GM23338 (cell line): ENCODE results near the gene SP2. TPM values are rescaled to one million over a fixed set of nuclear protein-coding genes. Genes with fewer than 3 reads are reported as not detected.

Source experiments
- ATAC-seq: fragments of 200-7000 bp; cut with Tn5 transposase; 3 replicates; pipeline ENCODE4 v1.9.1; 2020
- DNase-seq: peaks from one replicate; pipeline ENCODE4 v3.0.0-alpha.2; 2015; ENCODE audit warnings: low spot score
- H2AFZ ChIP-seq: fragments of 200-600 bp; sonication (generic); 2 replicates; pipeline ENCODE4 v1.8.0; 2016; ENCODE audit warnings: antibody characterized with exemption, mild to moderate bottlenecking, moderate library complexity
- H3F3A ChIP-seq: fragments of 200-600 bp; sonication (generic); replicated peaks from 2 replicates; pipeline ENCODE4 v1.8.0; 2017; ENCODE audit warnings: antibody characterized with exemption, mixed run types, low read depth
- H3K27ac ChIP-seq: fragments of 200-600 bp; sonication (generic); 2 replicates; pipeline ENCODE4 v1.6.1; 2016; ENCODE audit warnings: low read depth
- H3K27me3 ChIP-seq: fragments of 200-600 bp; sonication (generic); 2 replicates; pipeline ENCODE4 v1.8.0; 2016; ENCODE audit warnings: mild to moderate bottlenecking, mixed run types, moderate library complexity; ENCODE audit not compliant: insufficient read depth
- H3K36me3 ChIP-seq: fragments of 200-600 bp; sonication (generic); 2 replicates; pipeline ENCODE4 v1.8.0; 2016; ENCODE audit warnings: mild to moderate bottlenecking; ENCODE audit not compliant: insufficient read depth
- H3K4me1 ChIP-seq: fragments of 200-600 bp; sonication (generic); 2 replicates; pipeline ENCODE4 v1.8.0; 2016; ENCODE audit warnings: mild to moderate bottlenecking, moderate library complexity; ENCODE audit not compliant: insufficient read depth
- H3K4me2 ChIP-seq: fragments of 200-600 bp; sonication (generic); 2 replicates; pipeline ENCODE4 v1.7.1; 2017; ENCODE audit warnings: mixed run types
- H3K4me3 ChIP-seq: fragments of 200-600 bp; sonication (generic); 2 replicates; pipeline ENCODE4 v1.6.1; 2016; ENCODE audit warnings: mixed run types
- H3K79me2 ChIP-seq: fragments of 200-600 bp; sonication (generic); replicated peaks from 2 replicates; pipeline ENCODE4 v1.8.0; 2017; ENCODE audit warnings: mild to moderate bottlenecking; ENCODE audit not compliant: insufficient read depth
- H3K9me2 ChIP-seq: fragments of 200-600 bp; sonication (generic); 2 replicates; pipeline ENCODE4 v1.8.0; 2017; ENCODE audit not compliant: insufficient read depth
- H4K20me1 ChIP-seq: fragments of 200-600 bp; sonication (generic); replicated peaks from 2 replicates; pipeline ENCODE4 v1.8.0; 2017; ENCODE audit warnings: mild to moderate bottlenecking; ENCODE audit not compliant: insufficient read depth
- H3K27ac Mint-ChIP-seq: 2 replicates; pipeline ENCODE4 v1.8.0; 2020; ENCODE audit warnings: inconsistent platforms, mild to moderate bottlenecking, moderate library complexity, mixed read lengths
- H3K27me3 Mint-ChIP-seq: 3 replicates; pipeline ENCODE4 v1.8.0; 2022; ENCODE audit warnings: low read depth, mild to moderate bottlenecking, moderate library complexity, mixed read lengths, inconsistent platforms; ENCODE audit not compliant: insufficient read depth, poor library complexity
- H3K36me3 Mint-ChIP-seq: 3 replicates; pipeline ENCODE4 v1.8.0; 2021; ENCODE audit warnings: low read depth, mild to moderate bottlenecking, inconsistent platforms, moderate library complexity, mixed read lengths
- H3K4me1 Mint-ChIP-seq: 3 replicates; pipeline ENCODE4 v1.8.0; 2020; ENCODE audit warnings: mild to moderate bottlenecking, inconsistent platforms, mixed read lengths
- H3K4me3 Mint-ChIP-seq: 3 replicates; pipeline ENCODE4 v1.8.0; 2021; ENCODE audit warnings: moderate library complexity, mild to moderate bottlenecking, inconsistent platforms, mixed read lengths
- H3K9me3 Mint-ChIP-seq: 3 replicates; pipeline ENCODE4 v1.8.0; 2020; ENCODE audit warnings: moderate library complexity, mild to moderate bottlenecking, inconsistent platforms, mixed read lengths
- CREB1 ChIP-seq: fragments of 250-450 bp; sonication (Bioruptor Pico); IDR thresholded peaks from 2 replicates; pipeline ENCODE4 v1.5.0; 2020; ENCODE audit warnings: low read depth, mild to moderate bottlenecking, moderate library complexity
- EZH2 ChIP-seq: fragments of 200-600 bp; sonication (generic); IDR thresholded peaks from one replicate; pipeline ENCODE4 v1.8.0; 2017; ENCODE audit warnings: antibody characterized with exemption, mild to moderate bottlenecking, low read depth; ENCODE audit not compliant: unreplicated experiment
- EZH2phosphoT487 ChIP-seq: fragments of 200-600 bp; sonication (generic); IDR thresholded peaks from one replicate; pipeline ENCODE4 v1.8.1; 2018; ENCODE audit warnings: antibody characterized with exemption; ENCODE audit not compliant: unreplicated experiment
- JUNB ChIP-seq: IDR thresholded peaks from one replicate; pipeline ENCODE4 v1.6.1; 2016; ENCODE audit warnings: antibody characterized with exemption; ENCODE audit not compliant: unreplicated experiment
- NANOG ChIP-seq: IDR thresholded peaks from 2 replicates; pipeline ENCODE4 v1.6.1; 2016; ENCODE audit warnings: antibody characterized with exemption, borderline replicate concordance
- POLR2AphosphoS5 ChIP-seq: IDR thresholded peaks from 2 replicates; pipeline ENCODE4 v1.6.1; 2016; ENCODE audit warnings: antibody characterized with exemption, low read depth
- STAT1 ChIP-seq: IDR thresholded peaks from one replicate; pipeline ENCODE4 v1.6.1; 2016; ENCODE audit warnings: antibody characterized with exemption; ENCODE audit not compliant: unreplicated experiment
- ZNF114 ChIP-seq: fragments of 250-450 bp; sonication (Bioruptor Pico); IDR thresholded peaks from 2 replicates; pipeline ENCODE4 v1.5.0; 2020; ENCODE audit warnings: mild to moderate bottlenecking, moderate library complexity
- ZNF331 ChIP-seq: fragments of 250-450 bp; sonication (Bioruptor Pico); IDR thresholded peaks from 2 replicates; pipeline ENCODE4 v1.5.0; 2020; ENCODE audit warnings: low read depth, mild to moderate bottlenecking, moderate library complexity
- polyA plus RNA-seq: library from polyadenylated mRNA; unstranded; fragments of >200 nt; fragmentation: Nextera tagmentation; extraction: Ambion mirVana; gene quantifications from 2 replicates; pipeline ENCODE4 v1.2.1, GENCODE V29; 2016
- total RNA-seq: library from RNA; depleted of rRNA; stranded (reverse); fragments of >200 nt; shearing (Covaris generic); gene quantifications from 2 replicates; pipeline ENCODE4 v1.2.3, GENCODE V29; 2014
- TF ChIP-seq, protein P1 (sequence below): IDR thresholded peaks from 2 replicates; pipeline ENCODE4 v1.6.1; 2016; ENCODE audit warnings: antibody characterized with exemption
- TF ChIP-seq, protein P2 (sequence below): IDR thresholded peaks from one replicate; pipeline ENCODE4 v1.6.1; 2018; ENCODE audit warnings: antibody characterized with exemption; ENCODE audit not compliant: unreplicated experiment
- TF ChIP-seq, protein P3 (sequence below), 2 experiments: fragments of 200-600 bp in 1 of 2; sonication (generic) in 1 of 2; conservative IDR thresholded peaks; 2 replicates each; pipeline versions ENCODE4 v1.5.1 to v1.6.1; 2016 to 2017; ENCODE audit warnings: antibody characterized with exemption in 2 of 2, low read depth in 2 of 2, mild to moderate bottlenecking in 2 of 2, moderate library complexity in 1 of 2
- TF ChIP-seq, protein P4 (sequence below): fragments of 250-450 bp; sonication (Bioruptor Pico); IDR thresholded peaks from 2 replicates; pipeline ENCODE4 v1.5.0; 2020; ENCODE audit warnings: mild to moderate bottlenecking, moderate library complexity

Gene SP2
- total and polyA plus RNA-seq, 2 experiments from 2014 or later: 6.0 to 12.9 TPM

DNA sequence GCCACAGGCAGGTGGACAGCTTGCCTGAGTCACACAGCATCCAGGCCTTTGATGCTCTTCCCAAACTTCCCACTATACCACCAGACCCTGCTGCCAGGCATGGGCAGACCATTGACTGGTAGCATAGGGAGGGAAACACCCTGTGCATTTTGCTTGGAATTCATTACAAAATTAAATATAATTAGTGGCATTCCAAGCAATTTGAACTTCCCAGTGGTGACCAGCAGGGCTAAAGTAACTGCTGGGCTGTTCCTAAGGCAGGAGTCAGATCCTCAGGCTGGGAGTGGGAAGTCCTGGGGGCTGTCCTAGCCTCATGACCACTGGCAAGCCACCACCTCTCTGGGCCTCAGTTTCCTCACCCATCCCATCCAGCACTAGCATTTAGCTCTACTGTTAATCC is 57.9 kb downstream of the SP2 start:
- H3K36me3 ChIP-seq: no peaks in the 10 kb centered on the region
- Mint-ChIP-seq H3K36me3 (no peaks in the 10 kb centered on the region; the same call in 2 of the 3 replicates), H3K9me3 (no peaks in the 10 kb centered on the region), H3K4me1 (peaks cover 39% of the 10 kb centered on the region), H3K4me3 (no peak overlapping the region), H3K27ac (no peak overlapping the region), H3K27me3 (peaks cover 5% of the 10 kb centered on the region)
- no peaks in the 10 kb centered on the region for H3K9me2 ChIP-seq
- H3K4me1 ChIP-seq: peaks cover 27% of the 10 kb centered on the region
- no peak overlapping the region for H2AFZ ChIP-seq
- no peaks in the 10 kb centered on the region for H4K20me1 ChIP-seq
- no peaks in the 10 kb centered on the region for H3K79me2 ChIP-seq
- no peak overlapping the region for H3K4me3 ChIP-seq
- H3K4me2 ChIP-seq: no peak overlapping the region
- no peaks in the 10 kb centered on the region for H3K27me3 ChIP-seq
- DNase-seq: peak; percentile 30
- TF ChIP-seq CREB1 (CRISPR knock-in tag) (no peak), EZH2 (no peak), ZNF114 (CRISPR knock-in tag) (no peak), JUNB (no peak), NANOG (no peak), ZNF331 (CRISPR knock-in tag) (no peak), STAT1 (no peak), POLR2AphosphoS5 (no peak), EZH2phosphoT487 (no peak)
- TF ChIP-seq, protein P1, sequence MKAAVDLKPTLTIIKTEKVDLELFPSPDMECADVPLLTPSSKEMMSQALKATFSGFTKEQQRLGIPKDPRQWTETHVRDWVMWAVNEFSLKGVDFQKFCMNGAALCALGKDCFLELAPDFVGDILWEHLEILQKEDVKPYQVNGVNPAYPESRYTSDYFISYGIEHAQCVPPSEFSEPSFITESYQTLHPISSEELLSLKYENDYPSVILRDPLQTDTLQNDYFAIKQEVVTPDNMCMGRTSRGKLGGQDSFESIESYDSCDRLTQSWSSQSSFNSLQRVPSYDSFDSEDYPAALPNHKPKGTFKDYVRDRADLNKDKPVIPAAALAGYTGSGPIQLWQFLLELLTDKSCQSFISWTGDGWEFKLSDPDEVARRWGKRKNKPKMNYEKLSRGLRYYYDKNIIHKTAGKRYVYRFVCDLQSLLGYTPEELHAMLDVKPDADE: no peak
- TF ChIP-seq, protein P2, sequence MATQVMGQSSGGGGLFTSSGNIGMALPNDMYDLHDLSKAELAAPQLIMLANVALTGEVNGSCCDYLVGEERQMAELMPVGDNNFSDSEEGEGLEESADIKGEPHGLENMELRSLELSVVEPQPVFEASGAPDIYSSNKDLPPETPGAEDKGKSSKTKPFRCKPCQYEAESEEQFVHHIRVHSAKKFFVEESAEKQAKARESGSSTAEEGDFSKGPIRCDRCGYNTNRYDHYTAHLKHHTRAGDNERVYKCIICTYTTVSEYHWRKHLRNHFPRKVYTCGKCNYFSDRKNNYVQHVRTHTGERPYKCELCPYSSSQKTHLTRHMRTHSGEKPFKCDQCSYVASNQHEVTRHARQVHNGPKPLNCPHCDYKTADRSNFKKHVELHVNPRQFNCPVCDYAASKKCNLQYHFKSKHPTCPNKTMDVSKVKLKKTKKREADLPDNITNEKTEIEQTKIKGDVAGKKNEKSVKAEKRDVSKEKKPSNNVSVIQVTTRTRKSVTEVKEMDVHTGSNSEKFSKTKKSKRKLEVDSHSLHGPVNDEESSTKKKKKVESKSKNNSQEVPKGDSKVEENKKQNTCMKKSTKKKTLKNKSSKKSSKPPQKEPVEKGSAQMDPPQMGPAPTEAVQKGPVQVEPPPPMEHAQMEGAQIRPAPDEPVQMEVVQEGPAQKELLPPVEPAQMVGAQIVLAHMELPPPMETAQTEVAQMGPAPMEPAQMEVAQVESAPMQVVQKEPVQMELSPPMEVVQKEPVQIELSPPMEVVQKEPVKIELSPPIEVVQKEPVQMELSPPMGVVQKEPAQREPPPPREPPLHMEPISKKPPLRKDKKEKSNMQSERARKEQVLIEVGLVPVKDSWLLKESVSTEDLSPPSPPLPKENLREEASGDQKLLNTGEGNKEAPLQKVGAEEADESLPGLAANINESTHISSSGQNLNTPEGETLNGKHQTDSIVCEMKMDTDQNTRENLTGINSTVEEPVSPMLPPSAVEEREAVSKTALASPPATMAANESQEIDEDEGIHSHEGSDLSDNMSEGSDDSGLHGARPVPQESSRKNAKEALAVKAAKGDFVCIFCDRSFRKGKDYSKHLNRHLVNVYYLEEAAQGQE: no peak
- TF ChIP-seq, protein P3, sequence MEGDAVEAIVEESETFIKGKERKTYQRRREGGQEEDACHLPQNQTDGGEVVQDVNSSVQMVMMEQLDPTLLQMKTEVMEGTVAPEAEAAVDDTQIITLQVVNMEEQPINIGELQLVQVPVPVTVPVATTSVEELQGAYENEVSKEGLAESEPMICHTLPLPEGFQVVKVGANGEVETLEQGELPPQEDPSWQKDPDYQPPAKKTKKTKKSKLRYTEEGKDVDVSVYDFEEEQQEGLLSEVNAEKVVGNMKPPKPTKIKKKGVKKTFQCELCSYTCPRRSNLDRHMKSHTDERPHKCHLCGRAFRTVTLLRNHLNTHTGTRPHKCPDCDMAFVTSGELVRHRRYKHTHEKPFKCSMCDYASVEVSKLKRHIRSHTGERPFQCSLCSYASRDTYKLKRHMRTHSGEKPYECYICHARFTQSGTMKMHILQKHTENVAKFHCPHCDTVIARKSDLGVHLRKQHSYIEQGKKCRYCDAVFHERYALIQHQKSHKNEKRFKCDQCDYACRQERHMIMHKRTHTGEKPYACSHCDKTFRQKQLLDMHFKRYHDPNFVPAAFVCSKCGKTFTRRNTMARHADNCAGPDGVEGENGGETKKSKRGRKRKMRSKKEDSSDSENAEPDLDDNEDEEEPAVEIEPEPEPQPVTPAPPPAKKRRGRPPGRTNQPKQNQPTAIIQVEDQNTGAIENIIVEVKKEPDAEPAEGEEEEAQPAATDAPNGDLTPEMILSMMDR (conservative IDR thresholded peaks at IDR 0.05; ENCODE audit: low read depth in 2 of 2): no peak; a peak in 1 of 4 replicates
- TF ChIP-seq, protein P4, sequence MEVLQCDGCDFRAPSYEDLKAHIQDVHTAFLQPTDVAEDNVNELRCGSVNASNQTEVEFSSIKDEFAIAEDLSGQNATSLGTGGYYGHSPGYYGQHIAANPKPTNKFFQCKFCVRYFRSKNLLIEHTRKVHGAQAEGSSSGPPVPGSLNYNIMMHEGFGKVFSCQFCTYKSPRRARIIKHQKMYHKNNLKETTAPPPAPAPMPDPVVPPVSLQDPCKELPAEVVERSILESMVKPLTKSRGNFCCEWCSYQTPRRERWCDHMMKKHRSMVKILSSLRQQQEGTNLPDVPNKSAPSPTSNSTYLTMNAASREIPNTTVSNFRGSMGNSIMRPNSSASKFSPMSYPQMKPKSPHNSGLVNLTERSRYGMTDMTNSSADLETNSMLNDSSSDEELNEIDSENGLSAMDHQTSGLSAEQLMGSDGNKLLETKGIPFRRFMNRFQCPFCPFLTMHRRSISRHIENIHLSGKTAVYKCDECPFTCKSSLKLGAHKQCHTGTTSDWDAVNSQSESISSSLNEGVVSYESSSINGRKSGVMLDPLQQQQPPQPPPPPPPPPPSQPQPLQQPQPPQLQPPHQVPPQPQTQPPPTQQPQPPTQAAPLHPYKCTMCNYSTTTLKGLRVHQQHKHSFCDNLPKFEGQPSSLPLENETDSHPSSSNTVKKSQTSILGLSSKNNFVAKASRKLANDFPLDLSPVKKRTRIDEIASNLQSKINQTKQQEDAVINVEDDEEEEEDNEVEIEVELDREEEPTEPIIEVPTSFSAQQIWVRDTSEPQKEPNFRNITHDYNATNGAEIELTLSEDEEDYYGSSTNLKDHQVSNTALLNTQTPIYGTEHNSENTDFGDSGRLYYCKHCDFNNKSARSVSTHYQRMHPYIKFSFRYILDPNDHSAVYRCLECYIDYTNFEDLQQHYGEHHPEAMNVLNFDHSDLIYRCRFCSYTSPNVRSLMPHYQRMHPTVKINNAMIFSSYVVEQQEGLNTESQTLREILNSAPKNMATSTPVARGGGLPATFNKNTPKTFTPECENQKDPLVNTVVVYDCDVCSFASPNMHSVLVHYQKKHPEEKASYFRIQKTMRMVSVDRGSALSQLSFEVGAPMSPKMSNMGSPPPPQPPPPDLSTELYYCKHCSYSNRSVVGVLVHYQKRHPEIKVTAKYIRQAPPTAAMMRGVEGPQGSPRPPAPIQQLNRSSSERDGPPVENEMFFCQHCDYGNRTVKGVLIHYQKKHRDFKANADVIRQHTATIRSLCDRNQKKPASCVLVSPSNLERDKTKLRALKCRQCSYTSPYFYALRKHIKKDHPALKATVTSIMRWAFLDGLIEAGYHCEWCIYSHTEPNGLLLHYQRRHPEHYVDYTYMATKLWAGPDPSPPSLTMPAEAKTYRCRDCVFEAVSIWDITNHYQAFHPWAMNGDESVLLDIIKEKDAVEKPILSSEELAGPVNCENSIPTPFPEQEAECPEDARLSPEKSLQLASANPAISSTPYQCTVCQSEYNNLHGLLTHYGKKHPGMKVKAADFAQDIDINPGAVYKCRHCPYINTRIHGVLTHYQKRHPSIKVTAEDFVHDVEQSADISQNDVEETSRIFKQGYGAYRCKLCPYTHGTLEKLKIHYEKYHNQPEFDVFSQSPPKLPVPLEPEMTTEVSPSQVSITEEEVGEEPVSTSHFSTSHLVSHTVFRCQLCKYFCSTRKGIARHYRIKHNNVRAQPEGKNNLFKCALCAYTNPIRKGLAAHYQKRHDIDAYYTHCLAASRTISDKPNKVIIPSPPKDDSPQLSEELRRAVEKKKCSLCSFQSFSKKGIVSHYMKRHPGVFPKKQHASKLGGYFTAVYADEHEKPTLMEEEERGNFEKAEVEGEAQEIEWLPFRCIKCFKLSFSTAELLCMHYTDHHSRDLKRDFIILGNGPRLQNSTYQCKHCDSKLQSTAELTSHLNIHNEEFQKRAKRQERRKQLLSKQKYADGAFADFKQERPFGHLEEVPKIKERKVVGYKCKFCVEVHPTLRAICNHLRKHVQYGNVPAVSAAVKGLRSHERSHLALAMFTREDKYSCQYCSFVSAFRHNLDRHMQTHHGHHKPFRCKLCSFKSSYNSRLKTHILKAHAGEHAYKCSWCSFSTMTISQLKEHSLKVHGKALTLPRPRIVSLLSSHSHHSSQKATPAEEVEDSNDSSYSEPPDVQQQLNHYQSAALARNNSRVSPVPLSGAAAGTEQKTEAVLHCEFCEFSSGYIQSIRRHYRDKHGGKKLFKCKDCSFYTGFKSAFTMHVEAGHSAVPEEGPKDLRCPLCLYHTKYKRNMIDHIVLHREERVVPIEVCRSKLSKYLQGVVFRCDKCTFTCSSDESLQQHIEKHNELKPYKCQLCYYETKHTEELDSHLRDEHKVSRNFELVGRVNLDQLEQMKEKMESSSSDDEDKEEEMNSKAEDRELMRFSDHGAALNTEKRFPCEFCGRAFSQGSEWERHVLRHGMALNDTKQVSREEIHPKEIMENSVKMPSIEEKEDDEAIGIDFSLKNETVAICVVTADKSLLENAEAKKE: no peak
- no peak overlapping the region for H3K27ac ChIP-seq
- peaks cover under 1% of the 10 kb centered on the region; the same call in 1 of the 2 replicates for H3F3A ChIP-seq
- no peak for ATAC-seq
